ENCODE measurements around the gene UBASH3A.

The UBASH3A gene

GRCh38 chr21:42448686-42449085 lies 45.0 kb downstream of the UBASH3A start:
- TF ChIP-seq FOXM1 (IDR thresholded peaks at IDR 0.05; ENCODE audit: borderline replicate concordance, low read depth) (no peak), NFIC (IDR thresholded peaks at IDR 0.05) (no peak), EP300 (IDR thresholded peaks at IDR 0.05; ENCODE audit: borderline replicate concordance) (no peak), YY1 (IDR thresholded peaks at IDR 0.05; ENCODE audit: low read depth) (no peak), EGR1 (IDR thresholded peaks at IDR 0.05) (no peak), TEAD4 (IDR thresholded peaks at IDR 0.05) (no peak), CREB1 (IDR thresholded peaks at IDR 0.05; ENCODE audit: low read depth) (no peak), USF1 (IDR thresholded peaks at IDR 0.05) (no peak), REST (IDR thresholded peaks at IDR 0.05; ENCODE audit: low read depth) (no peak), TAF1 (IDR thresholded peaks at IDR 0.05; ENCODE audit: low read depth) (no peak), MAX (IDR thresholded peaks at IDR 0.05) (no peak)

- no peak for TF ChIP-seq NFIC (IDR thresholded peaks at IDR 0.05)
- no peak for TF ChIP-seq CEBPB (IDR thresholded peaks at IDR 0.05)
- no peak for TF ChIP-seq FOXM1 (IDR thresholded peaks at IDR 0.05; ENCODE audit: borderline replicate concordance, low read depth)
Observed at GRCh38 chr21:42451941-42452340, 48.2 kb downstream of the UBASH3A start.

- TF ChIP-seq USF1 (IDR thresholded peaks at IDR 0.05) (no peak), CEBPB (IDR thresholded peaks at IDR 0.05) (no peak), EP300 (IDR thresholded peaks at IDR 0.05; ENCODE audit: borderline replicate concordance) (no peak), FOXM1 (IDR thresholded peaks at IDR 0.05; ENCODE audit: borderline replicate concordance, low read depth) (no peak), YY1 (IDR thresholded peaks at IDR 0.05; ENCODE audit: low read depth) (no peak), EGR1 (IDR thresholded peaks at IDR 0.05) (no peak), ZBTB7A (IDR thresholded peaks at IDR 0.05; ENCODE audit: low read depth) (no peak), TEAD4 (IDR thresholded peaks at IDR 0.05) (no peak), NFIC (IDR thresholded peaks at IDR 0.05) (no peak), TAF1 (IDR thresholded peaks at IDR 0.05; ENCODE audit: low read depth) (no peak), REST (IDR thresholded peaks at IDR 0.05; ENCODE audit: low read depth) (no peak), RAD21 (IDR thresholded peaks at IDR 0.05; ENCODE audit: low read depth) (no peak), TCF12 (IDR thresholded peaks at IDR 0.05; ENCODE audit: low read depth) (no peak), CREB1 (IDR thresholded peaks at IDR 0.05; ENCODE audit: low read depth) (no peak), MAX (IDR thresholded peaks at IDR 0.05) (no peak)
Observed at GRCh38 chr21:42452401-42453223, 48.9 kb downstream of the UBASH3A start.

GRCh38 chr21:42453224-42453985 lies 49.7 kb downstream of the UBASH3A start:
- TF ChIP-seq TAF1 (IDR thresholded peaks at IDR 0.05; ENCODE audit: low read depth): no peak
- TF ChIP-seq FOXM1 (IDR thresholded peaks at IDR 0.05; ENCODE audit: borderline replicate concordance, low read depth): no peak
- no peak for TF ChIP-seq YY1 (IDR thresholded peaks at IDR 0.05; ENCODE audit: low read depth)
- TF ChIP-seq TEAD4 (IDR thresholded peaks at IDR 0.05): no peak
- TF ChIP-seq MAX (IDR thresholded peaks at IDR 0.05): no peak
- no peak for TF ChIP-seq EP300 (IDR thresholded peaks at IDR 0.05; ENCODE audit: borderline replicate concordance)
- TF ChIP-seq USF1 (IDR thresholded peaks at IDR 0.05): no peak
- no peak for TF ChIP-seq RAD21 (IDR thresholded peaks at IDR 0.05; ENCODE audit: low read depth)
- TF ChIP-seq EGR1 (IDR thresholded peaks at IDR 0.05): no peak
- TF ChIP-seq NFIC (IDR thresholded peaks at IDR 0.05): no peak
- no peak for TF ChIP-seq CREB1 (IDR thresholded peaks at IDR 0.05; ENCODE audit: low read depth)
- no peak for TF ChIP-seq TCF12 (IDR thresholded peaks at IDR 0.05; ENCODE audit: low read depth)
- TF ChIP-seq CEBPB (IDR thresholded peaks at IDR 0.05): no peak
